ENCODE measurements around the gene RSPO3. TPM values are rescaled to one million over a fixed set of nuclear protein-coding genes. Genes with fewer than 3 reads are reported as not detected.

The RSPO3 gene
- total RNA-seq, 1 experiment from 2014 or later: not detected

GRCh38 chr6:127077886-127078285, 40.6 kb upstream of the RSPO3 start:
- RAD21 ChIA-PET (ENCODE audit: low non-redundant PET in 1 of 2, low total read pairs in 2 of 2, uncharacterized antibody in 2 of 2, unreplicated experiment in 2 of 2): no interaction called here
- Histone ChIP-seq H3K9me3 (ENCODE audit: control insufficient read depth in 1 of 2, insufficient read depth in 1 of 2, low read depth in 1 of 2, low read length in 2 of 2) (no peaks in the 10 kb centered on the region), H2AFZ (ENCODE audit: low read depth, low read length, poor library complexity, severe bottlenecking) (no peak overlapping the region), H3K9ac (ENCODE audit: low read length) (no peak overlapping the region), H4K20me1 (ENCODE audit: insufficient read depth) (no peaks in the 10 kb centered on the region), H3K9me2 (ENCODE audit: insufficient read depth) (no peaks in the 10 kb centered on the region), H3K4me1 (ENCODE audit: control insufficient read depth in 1 of 2, insufficient read depth in 2 of 2, low read length in 2 of 2) (no peaks in the 10 kb centered on the region), H3K27me3 (ENCODE audit: insufficient read depth, low read length) (no peaks in the 10 kb centered on the region), H3K27ac (ENCODE audit: low read depth, low read length) (no peak overlapping the region), H3K4me2 (ENCODE audit: low read length) (no peak overlapping the region), H3K36me3 (ENCODE audit: control insufficient read depth in 1 of 2, insufficient read depth in 2 of 2, low read length in 2 of 2) (no peaks in the 10 kb centered on the region), H3K4me3 (replicated peaks in 1 of 2; ENCODE audit: low read depth in 1 of 2, low read length in 2 of 2) (no peak overlapping the region), H3K79me2 (ENCODE audit: insufficient read depth, low read length) (no peaks in the 10 kb centered on the region)
- POLR2A ChIA-PET: no interaction called here
- intact Hi-C loops (cut with micrococcal nuclease): no loop called here
- BruUV-seq (replicated peaks): no TSS peak
- TF ChIP-seq SIN3A (IDR thresholded peaks at IDR 0.05; ENCODE audit: low read depth) (no peak), EGR1 (IDR thresholded peaks at IDR 0.05; ENCODE audit: low read depth) (no peak), YY1 (IDR thresholded peaks at IDR 0.05; ENCODE audit: extremely low read depth, insufficient replicate concordance, low read depth, low read length) (no peak), POLR2AphosphoS5 (IDR thresholded peaks at IDR 0.05; ENCODE audit: low read depth, low read length) (no peak), FOSL1 (IDR thresholded peaks at IDR 0.05; ENCODE audit: low read depth) (no peak), TCF7L2 (IDR thresholded peaks at IDR 0.05; ENCODE audit: borderline replicate concordance, extremely low read depth, insufficient read depth, insufficient read length) (no peak), RAD21 (IDR thresholded peaks at IDR 0.05; ENCODE audit: low read depth) (no peak), EZH2 (IDR thresholded peaks at IDR 0.05) (no peak), ELF1 (IDR thresholded peaks at IDR 0.05; ENCODE audit: borderline replicate concordance, low read depth) (no peak), ZNF274 (IDR thresholded peaks at IDR 0.05; ENCODE audit: low read depth, low read length) (no peak)
- DNase-seq (ENCODE audit: low read depth, low spot score) (no peak), ATAC-seq (no peak)
- CTCF ChIA-PET: no interaction called here

- Histone ChIP-seq H3K79me2 (ENCODE audit: insufficient read depth, low read length) (no peaks in the 10 kb centered on the region), H3K9me3 (ENCODE audit: control insufficient read depth in 1 of 2, insufficient read depth in 1 of 2, low read depth in 1 of 2, low read length in 2 of 2) (no peaks in the 10 kb centered on the region), H2AFZ (ENCODE audit: low read depth, low read length, poor library complexity, severe bottlenecking) (no peak overlapping the region), H3K4me2 (ENCODE audit: low read length) (no peak overlapping the region), H3K27me3 (ENCODE audit: insufficient read depth, low read length) (no peaks in the 10 kb centered on the region), H3K27ac (ENCODE audit: low read depth, low read length) (no peak overlapping the region), H3K4me3 (replicated peaks in 1 of 2; ENCODE audit: low read depth in 1 of 2, low read length in 2 of 2) (no peak overlapping the region), H3K4me1 (ENCODE audit: control insufficient read depth in 1 of 2, insufficient read depth in 2 of 2, low read length in 2 of 2) (no peaks in the 10 kb centered on the region), H3K9me2 (ENCODE audit: insufficient read depth) (no peaks in the 10 kb centered on the region), H4K20me1 (ENCODE audit: insufficient read depth) (no peaks in the 10 kb centered on the region), H3K9ac (ENCODE audit: low read length) (no peak overlapping the region), H3K36me3 (ENCODE audit: control insufficient read depth in 1 of 2, insufficient read depth in 2 of 2, low read length in 2 of 2) (no peaks in the 10 kb centered on the region)
- DNase-seq (ENCODE audit: low read depth, low spot score) (no peak), ATAC-seq (no peak)
- BruUV-seq (replicated peaks): no TSS peak
- POLR2A ChIA-PET: no interaction called here
- RAD21 ChIA-PET (ENCODE audit: low non-redundant PET in 1 of 2, low total read pairs in 2 of 2, uncharacterized antibody in 2 of 2, unreplicated experiment in 2 of 2): no interaction called here
- CTCF ChIA-PET: no interaction called here
- intact Hi-C loops (cut with micrococcal nuclease): no loop called here
- no peak for TF ChIP-seq SRF (IDR thresholded peaks at IDR 0.05; ENCODE audit: low read depth)
- TF ChIP-seq YY1 (IDR thresholded peaks at IDR 0.05; ENCODE audit: extremely low read depth, insufficient replicate concordance, low read depth, low read length): no peak
- no peak for TF ChIP-seq EZH2 (IDR thresholded peaks at IDR 0.05)
- TF ChIP-seq EGR1 (IDR thresholded peaks at IDR 0.05; ENCODE audit: low read depth): no peak
- no peak for TF ChIP-seq ELF1 (IDR thresholded peaks at IDR 0.05; ENCODE audit: borderline replicate concordance, low read depth)
- no peak for TF ChIP-seq SP1 (IDR thresholded peaks at IDR 0.05; ENCODE audit: low read depth)
- no peak for TF ChIP-seq CTCF (IDR thresholded peaks at IDR 0.05 in 2 of 3, conservative IDR thresholded peaks at IDR 0.05 in 1 of 3; ENCODE audit: borderline replicate concordance in 1 of 3, insufficient read depth in 1 of 3, low read depth in 2 of 3, low read length in 2 of 3)
- no peak for TF ChIP-seq CBX3 (IDR thresholded peaks at IDR 0.05; ENCODE audit: low read depth)
- no peak for TF ChIP-seq RAD21 (IDR thresholded peaks at IDR 0.05; ENCODE audit: low read depth)
- TF ChIP-seq MAX (IDR thresholded peaks at IDR 0.05): no peak
- no peak for TF ChIP-seq ATF3 (IDR thresholded peaks at IDR 0.05)
- TF ChIP-seq FOSL1 (IDR thresholded peaks at IDR 0.05; ENCODE audit: low read depth): no peak
- TF ChIP-seq POLR2AphosphoS5 (IDR thresholded peaks at IDR 0.05; ENCODE audit: low read depth, low read length): no peak
Measured at GRCh38 chr6:127078669-127079068, 39.8 kb upstream of the RSPO3 start.
